Neutrophil (primary cell): ENCODE measurements around the gene ZNF441.

Source experiments
- H3K27ac ChIP-seq: fragments of 200-600 bp; sonication (generic); 2 replicates; pipeline ENCODE4 v1.5.1; 2016; ENCODE audit warnings: mild to moderate bottlenecking, moderate library complexity
- H3K27me3 ChIP-seq: fragments of 200-600 bp; sonication (generic); 2 replicates; pipeline ENCODE4 v1.6.0; 2016; ENCODE audit warnings: mild to moderate bottlenecking
- H3K36me3 ChIP-seq: fragments of 200-600 bp; sonication (generic); 2 replicates; pipeline ENCODE4 v1.5.1; 2017
- H3K4me1 ChIP-seq, 2 experiments: fragments of 200-600 bp in 1 of 2; sonication (generic) in 1 of 2; 1 replicate in 1 of 2; 2 replicates in 1 of 2; pipeline versions ENCODE4 v1.5.1 to v1.6.1; 2013 to 2016; ENCODE audit warnings: low read depth in 1 of 2, low read length in 1 of 2, mild to moderate bottlenecking in 1 of 2, moderate library complexity in 1 of 2; ENCODE audit not compliant: control insufficient read depth in 1 of 2, insufficient read depth in 1 of 2
- H3K4me3 ChIP-seq, 2 experiments: fragments of 200-600 bp in 1 of 2; sonication (generic) in 1 of 2; 1 replicate in 1 of 2; 2 replicates in 1 of 2; pipeline ENCODE4 v1.5.1; 2013 to 2016; ENCODE audit warnings: low read depth in 1 of 2, low read length in 1 of 2, mild to moderate bottlenecking in 1 of 2, moderate library complexity in 1 of 2
- H3K9me3 ChIP-seq: fragments of 200-600 bp; sonication (generic); 2 replicates; pipeline ENCODE4 v1.5.1; 2016
- CTCF ChIP-seq: fragments of 200-600 bp; sonication (generic); IDR thresholded peaks from 2 replicates; pipeline ENCODE4 v1.5.1; 2016; ENCODE audit warnings: antibody characterized with exemption

Gene ZNF441

GRCh38 chr19:11766597-11767591, at the start of gene ZNF441:
ZNF441 (plus strand) TSS chr19:11767000; CDS start chr19:11767194, 194 bp downstream.
- peaks cover 20% of the 10 kb centered on the region for H3K27me3 ChIP-seq
- peaks cover 12% of the 10 kb centered on the region for H3K9me3 ChIP-seq
- peaks cover 13 to 16% of the 10 kb centered on the region in 2 experiments for H3K4me1 ChIP-seq
- H3K4me3 ChIP-seq, result peak within 1 kb of the TSS; percentile 80 to 83
- H3K27ac ChIP-seq, result peak within 1 kb of the TSS; percentile 73
- no peaks in the 10 kb centered on the region for H3K36me3 ChIP-seq
- TF ChIP-seq CTCF, result peak; percentile 17

- Histone ChIP-seq H3K9me3 (peaks cover 23% of the 10 kb centered on the region), H3K36me3 (peaks cover 9% of the 10 kb centered on the region), H3K4me3 (no peak overlapping the region), H3K27me3 (no peaks in the 10 kb centered on the region), H3K27ac (no peak overlapping the region), H3K4me1 (no peaks in the 10 kb centered on the region)
- TF ChIP-seq CTCF, result no peak
These were observed 45.1 kb upstream of the ZNF441 start for GRCh38 chr19:11721681-11722080.

- Histone ChIP-seq H3K36me3 (peaks cover 9% of the 10 kb centered on the region), H3K27ac (no peak overlapping the region)
- TF ChIP-seq CTCF, result no peak
These were observed 44.4 kb upstream of the ZNF441 start for GRCh38 chr19:11722414-11722813.

GRCh38 chr19:11729586-11729985, 37.2 kb upstream of the ZNF441 start:
- Histone ChIP-seq H3K27ac (no peak overlapping the region), H3K36me3 (no peaks in the 10 kb centered on the region), H3K27me3 (no peaks in the 10 kb centered on the region), H3K4me1 (no peaks in the 10 kb centered on the region), H3K9me3 (peaks cover 5% of the 10 kb centered on the region), H3K4me3 (no peak overlapping the region)
- TF ChIP-seq CTCF, result no peak

More at GRCh38 chr19:11722414-11722813, 44.4 kb upstream of the ZNF441 start:
- H3K4me1 ChIP-seq, result no peaks in the 10 kb centered on the region
- H3K27me3 ChIP-seq, result no peaks in the 10 kb centered on the region
- no peak overlapping the region for H3K4me3 ChIP-seq
- peaks cover 23% of the 10 kb centered on the region for H3K9me3 ChIP-seq

- peaks cover 3% of the 10 kb centered on the region for H3K27me3 ChIP-seq
- no peak overlapping the region for H3K4me3 ChIP-seq
- H3K27ac ChIP-seq, result no peak overlapping the region
- H3K9me3 ChIP-seq, result peaks cover 5% of the 10 kb centered on the region
- no peaks in the 10 kb centered on the region for H3K36me3 ChIP-seq
- TF ChIP-seq CTCF, result no peak
- peaks cover 12 to 14% of the 10 kb centered on the region in 2 experiments for H3K4me1 ChIP-seq
These were observed 31.4 kb upstream of the ZNF441 start for GRCh38 chr19:11735375-11735774.
